Vagina (tissue), 2 donors: Measurements from ENCODE around the gene CAVIN3. TPM values are rescaled to one million over a fixed set of nuclear protein-coding genes. Genes with fewer than 3 reads are reported as not detected.
A peak's percentile ranks its signal among the peaks of the same experiment; 100 is the strongest.

Experiments used
- DNase-seq, 2 donors: peaks; one replicate each; pipeline ENCODE4 v3.0.0-alpha.2; 2017; ENCODE audit errors: extremely low spot score in 2 of 2
- H3K27ac ChIP-seq: fragments of 200-600 bp; sonication (generic); one replicate; pipeline ENCODE4 v1.5.1; 2019
- H3K27me3 ChIP-seq: fragments of 200-600 bp; sonication (generic); one replicate; pipeline ENCODE4 v1.5.1; 2019
- H3K36me3 ChIP-seq, 2 donors: fragments of 200-600 bp; sonication (generic); one replicate each; pipeline ENCODE4 v1.5.1; 2017 to 2019
- H3K4me1 ChIP-seq: fragments of 200-600 bp; sonication (generic); one replicate; pipeline ENCODE4 v1.5.1; 2019
- H3K4me3 ChIP-seq, 2 donors: fragments of 200-600 bp; sonication (generic); 1 replicate in 1 of 2; 2 replicates in 1 of 2; pipeline ENCODE4 v1.5.1; 2016 to 2019
- H3K9me3 ChIP-seq: fragments of 200-600 bp; sonication (generic); one replicate; pipeline ENCODE4 v1.5.1; 2019
- CTCF ChIP-seq, 3 experiments: fragments of 450-650 bp in 2 of 3; fragments of 200-600 bp in 1 of 3; sonication (generic) in 1 of 3; IDR thresholded peaks; one replicate each; pipeline ENCODE4 v1.5.1; 2017 to 2019; ENCODE audit warnings: antibody characterized with exemption in 3 of 3, mild to moderate bottlenecking in 2 of 3, moderate library complexity in 2 of 3
- POLR2A ChIP-seq, 2 donors: fragments of 450-650 bp; IDR thresholded peaks; one replicate each; pipeline ENCODE4 v1.6.1; 2017; ENCODE audit warnings: antibody characterized with exemption in 2 of 2, mild to moderate bottlenecking in 2 of 2, moderate library complexity in 2 of 2
- POLR2AphosphoS5 ChIP-seq, 2 donors: sonication (generic); formaldehyde crosslinking; IDR thresholded peaks; one replicate each; pipeline ENCODE4 v1.9.0; 2017; ENCODE audit warnings: antibody characterized with exemption in 2 of 2, mild to moderate bottlenecking in 2 of 2, low read depth in 1 of 2; ENCODE audit not compliant: insufficient read depth in 1 of 2
- intact Hi-C: fragments of 100-400 bp; cut with DNase I; formaldehyde crosslinking; loops from one replicate; pipeline ENCODE4 v1.15.1; 2023
- total RNA-seq: library from RNA; depleted of rRNA; stranded (reverse); fragments of >200 nt; gene quantifications from one replicate; pipeline ENCODE4 v1.2.3, GENCODE V29; 2016

CAVIN3 gene
- total RNA-seq, 1 donor from 2014 or later, result 156 TPM

GRCh38 chr11:6319704-6320410 is 444 bp downstream of the CAVIN3 start:
- H3K27me3 ChIP-seq, result no peaks in the 10 kb centered on the region
- no peaks in the 10 kb centered on the region for H3K9me3 ChIP-seq
- H3K4me3 ChIP-seq, result peak overlapping the region; percentile 69 to 82
- peaks cover 62% of the 10 kb centered on the region for H3K4me1 ChIP-seq
- no peaks in the 10 kb centered on the region for H3K36me3 ChIP-seq
- TF ChIP-seq CTCF (IDR thresholded peaks at IDR 0.05) (no peak), POLR2A (IDR thresholded peaks at IDR 0.05) (peak in 1 of 2 donors; percentile 17), POLR2AphosphoS5 (IDR thresholded peaks at IDR 0.05; ENCODE audit: insufficient read depth in 1 of 2, low read depth in 1 of 2) (peak; percentile 51 to 61)
- DNase-seq, result peak in 1 of 2 donors; percentile 93
- intact Hi-C loops, result loop anchor here (5.0 to 10.0 kb wide), 2 partner anchors 37 to 85 kb away; partner anchors contain the start of genes CNGA4 and FHIP1B
- H3K27ac ChIP-seq, result peak overlapping the region; percentile 100

- Histone ChIP-seq H3K36me3 (no peaks in the 10 kb centered on the region), H3K27me3 (no peaks in the 10 kb centered on the region), H3K4me3 (peak overlapping the region; percentile 69 to 82), H3K27ac (peak overlapping the region; percentile 100), H3K9me3 (no peaks in the 10 kb centered on the region), H3K4me1 (peaks cover 62% of the 10 kb centered on the region)
- DNase-seq, result no peak
- intact Hi-C loops, result no loop called here
- TF ChIP-seq POLR2A (IDR thresholded peaks at IDR 0.05) (no peak), CTCF (IDR thresholded peaks at IDR 0.05) (no peak), POLR2AphosphoS5 (IDR thresholded peaks at IDR 0.05; ENCODE audit: insufficient read depth in 1 of 2, low read depth in 1 of 2) (peak; percentile 11 to 78)
Measured at GRCh38 chr11:6319001-6319703, 1.1 kb downstream of the CAVIN3 start.

- intact Hi-C loops, result no loop called here
- H3K27ac ChIP-seq, result peak overlapping the region; percentile 100
- H3K27me3 ChIP-seq, result no peaks in the 10 kb centered on the region
- no peak for DNase-seq
- TF ChIP-seq POLR2AphosphoS5 (IDR thresholded peaks at IDR 0.05; ENCODE audit: insufficient read depth in 1 of 2, low read depth in 1 of 2) (no peak), CTCF (IDR thresholded peaks at IDR 0.05) (no peak), POLR2A (IDR thresholded peaks at IDR 0.05) (no peak)
- H3K4me1 ChIP-seq, result peaks cover 62% of the 10 kb centered on the region
- no peaks in the 10 kb centered on the region for H3K9me3 ChIP-seq
- H3K36me3 ChIP-seq, result no peaks in the 10 kb centered on the region
- H3K4me3 ChIP-seq, result peak overlapping the region in 1 of 2 donors; percentile 82
Measured at GRCh38 chr11:6318204-6318603, 2.1 kb downstream of the CAVIN3 start.

- DNase-seq, result no peak
- no peaks in the 10 kb centered on the region for H3K36me3 ChIP-seq
- intact Hi-C loops, result no loop called here
- peak overlapping the region; percentile 100 for H3K27ac ChIP-seq
- H3K4me1 ChIP-seq, result peaks cover 44% of the 10 kb centered on the region
- TF ChIP-seq POLR2AphosphoS5 (IDR thresholded peaks at IDR 0.05; ENCODE audit: insufficient read depth in 1 of 2, low read depth in 1 of 2) (no peak), POLR2A (IDR thresholded peaks at IDR 0.05) (no peak), CTCF (IDR thresholded peaks at IDR 0.05) (peak; percentile 57 to 69 (median 68))
- no peaks in the 10 kb centered on the region for H3K27me3 ChIP-seq
- H3K9me3 ChIP-seq, result no peaks in the 10 kb centered on the region
- H3K4me3 ChIP-seq, result peak overlapping the region; percentile 8 to 17
Measured at GRCh38 chr11:6315811-6316425, 4.4 kb downstream of the CAVIN3 start.
